HCT116 (cell line): Measurements from ENCODE around the gene ERMARD.

Experiments
- ELF1 ChIP-seq: IDR thresholded peaks from 2 replicates; pipeline ENCODE4 v1.6.1; 2012; ENCODE audit warnings: low read depth, borderline replicate concordance
- EZH2 ChIP-seq: fragments of 200-600 bp; sonication (generic); IDR thresholded peaks from 2 replicates; pipeline ENCODE4 v1.6.1; 2017; ENCODE audit warnings: antibody characterized with exemption, mixed run types
- EZH2phosphoT487 ChIP-seq: fragments of 200-600 bp; IDR thresholded peaks from 2 replicates; pipeline ENCODE4 v1.6.1; 2018; ENCODE audit warnings: antibody characterized with exemption, borderline replicate concordance
- POLR2A ChIP-seq: IDR thresholded peaks from 2 replicates; pipeline ENCODE4 v1.7.0; 2011; ENCODE audit warnings: borderline replicate concordance; ENCODE audit not compliant: insufficient read depth, insufficient read length; ENCODE audit errors: extremely low read depth
- POLR2AphosphoS5 ChIP-seq: IDR thresholded peaks from 2 replicates; pipeline ENCODE4 v1.6.1; 2011; ENCODE audit warnings: mild to moderate bottlenecking, low read depth, low read length, moderate library complexity
- SRF ChIP-seq: IDR thresholded peaks from 2 replicates; pipeline ENCODE4 v1.6.1; 2012; ENCODE audit warnings: low read depth
- TCF7L2 ChIP-seq: IDR thresholded peaks from 2 replicates; pipeline ENCODE4 v1.7.0; 2011; ENCODE audit warnings: borderline replicate concordance, inconsistent platforms; ENCODE audit not compliant: insufficient read depth, insufficient read length; ENCODE audit errors: extremely low read depth
- YY1 ChIP-seq: IDR thresholded peaks from 2 replicates; pipeline ENCODE4 v1.6.1; 2011; ENCODE audit warnings: low read length, low read depth, moderate library complexity, mild to moderate bottlenecking; ENCODE audit not compliant: insufficient replicate concordance; ENCODE audit errors: extremely low read depth
- ZBTB33 ChIP-seq: IDR thresholded peaks from 2 replicates; pipeline ENCODE4 v1.6.1; 2011; ENCODE audit warnings: mild to moderate bottlenecking, low read length, moderate library complexity; ENCODE audit not compliant: insufficient replicate concordance; ENCODE audit errors: extremely low read depth
- TF ChIP-seq, protein P1 (sequence below), 3 experiments: fragments of 200-600 bp in 1 of 3; sonication (generic) in 1 of 3; IDR thresholded peaks in 2 of 3; conservative IDR thresholded peaks in 1 of 3; 2 replicates each; pipeline ENCODE4 v1.5.1; 2012 to 2017; ENCODE audit warnings: low read depth in 2 of 3, low read length in 2 of 3, antibody characterized with exemption in 1 of 3, borderline replicate concordance in 1 of 3, control low read depth in 1 of 3, mild to moderate bottlenecking in 1 of 3, mixed read lengths in 1 of 3, mixed run types in 1 of 3, moderate library complexity in 1 of 3; ENCODE audit not compliant: insufficient read depth in 1 of 3
- TF ChIP-seq, protein P2 (sequence below): IDR thresholded peaks from 2 replicates; pipeline ENCODE4 v1.6.1; 2012
- TF ChIP-seq, protein P3 (sequence below): IDR thresholded peaks from 2 replicates; pipeline ENCODE4 v1.6.1; 2012; ENCODE audit warnings: low read depth

DNA sequence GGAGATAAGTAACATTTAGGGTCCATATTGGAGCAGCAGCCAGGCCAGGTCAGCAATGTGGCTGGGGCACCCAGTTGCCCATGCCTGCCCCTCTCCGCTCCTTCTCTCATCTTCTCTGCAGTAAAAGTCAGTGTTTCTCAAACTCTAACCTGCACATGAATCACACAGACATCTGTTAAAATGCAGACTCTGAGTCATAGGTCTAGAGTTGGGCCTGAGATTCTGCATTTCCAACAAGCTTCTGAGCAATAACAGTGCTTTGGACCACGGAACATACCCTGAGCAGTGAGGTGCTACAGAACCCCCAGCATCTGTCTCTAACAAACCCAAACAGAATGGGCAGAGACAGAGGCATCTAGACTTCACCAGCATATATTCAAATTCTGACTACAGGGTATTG is 37.2 kb upstream of the ERMARD start:
- TF ChIP-seq, protein P1, sequence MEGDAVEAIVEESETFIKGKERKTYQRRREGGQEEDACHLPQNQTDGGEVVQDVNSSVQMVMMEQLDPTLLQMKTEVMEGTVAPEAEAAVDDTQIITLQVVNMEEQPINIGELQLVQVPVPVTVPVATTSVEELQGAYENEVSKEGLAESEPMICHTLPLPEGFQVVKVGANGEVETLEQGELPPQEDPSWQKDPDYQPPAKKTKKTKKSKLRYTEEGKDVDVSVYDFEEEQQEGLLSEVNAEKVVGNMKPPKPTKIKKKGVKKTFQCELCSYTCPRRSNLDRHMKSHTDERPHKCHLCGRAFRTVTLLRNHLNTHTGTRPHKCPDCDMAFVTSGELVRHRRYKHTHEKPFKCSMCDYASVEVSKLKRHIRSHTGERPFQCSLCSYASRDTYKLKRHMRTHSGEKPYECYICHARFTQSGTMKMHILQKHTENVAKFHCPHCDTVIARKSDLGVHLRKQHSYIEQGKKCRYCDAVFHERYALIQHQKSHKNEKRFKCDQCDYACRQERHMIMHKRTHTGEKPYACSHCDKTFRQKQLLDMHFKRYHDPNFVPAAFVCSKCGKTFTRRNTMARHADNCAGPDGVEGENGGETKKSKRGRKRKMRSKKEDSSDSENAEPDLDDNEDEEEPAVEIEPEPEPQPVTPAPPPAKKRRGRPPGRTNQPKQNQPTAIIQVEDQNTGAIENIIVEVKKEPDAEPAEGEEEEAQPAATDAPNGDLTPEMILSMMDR (IDR thresholded peaks at IDR 0.05 in 2 of 3, conservative IDR thresholded peaks at IDR 0.05 in 1 of 3; ENCODE audit: borderline replicate concordance in 1 of 3, insufficient read depth in 1 of 3, low read depth in 2 of 3, low read length in 2 of 3): no peak
- TF ChIP-seq, protein P2, sequence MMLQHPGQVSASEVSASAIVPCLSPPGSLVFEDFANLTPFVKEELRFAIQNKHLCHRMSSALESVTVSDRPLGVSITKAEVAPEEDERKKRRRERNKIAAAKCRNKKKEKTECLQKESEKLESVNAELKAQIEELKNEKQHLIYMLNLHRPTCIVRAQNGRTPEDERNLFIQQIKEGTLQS: no peak
- TF ChIP-seq EZH2 (no peak), POLR2A (no peak), ZBTB33 (no peak), POLR2AphosphoS5 (no peak), TCF7L2 (no peak), YY1 (no peak), EZH2phosphoT487 (no peak), SRF (no peak), ELF1 (no peak)
- TF ChIP-seq, protein P3, sequence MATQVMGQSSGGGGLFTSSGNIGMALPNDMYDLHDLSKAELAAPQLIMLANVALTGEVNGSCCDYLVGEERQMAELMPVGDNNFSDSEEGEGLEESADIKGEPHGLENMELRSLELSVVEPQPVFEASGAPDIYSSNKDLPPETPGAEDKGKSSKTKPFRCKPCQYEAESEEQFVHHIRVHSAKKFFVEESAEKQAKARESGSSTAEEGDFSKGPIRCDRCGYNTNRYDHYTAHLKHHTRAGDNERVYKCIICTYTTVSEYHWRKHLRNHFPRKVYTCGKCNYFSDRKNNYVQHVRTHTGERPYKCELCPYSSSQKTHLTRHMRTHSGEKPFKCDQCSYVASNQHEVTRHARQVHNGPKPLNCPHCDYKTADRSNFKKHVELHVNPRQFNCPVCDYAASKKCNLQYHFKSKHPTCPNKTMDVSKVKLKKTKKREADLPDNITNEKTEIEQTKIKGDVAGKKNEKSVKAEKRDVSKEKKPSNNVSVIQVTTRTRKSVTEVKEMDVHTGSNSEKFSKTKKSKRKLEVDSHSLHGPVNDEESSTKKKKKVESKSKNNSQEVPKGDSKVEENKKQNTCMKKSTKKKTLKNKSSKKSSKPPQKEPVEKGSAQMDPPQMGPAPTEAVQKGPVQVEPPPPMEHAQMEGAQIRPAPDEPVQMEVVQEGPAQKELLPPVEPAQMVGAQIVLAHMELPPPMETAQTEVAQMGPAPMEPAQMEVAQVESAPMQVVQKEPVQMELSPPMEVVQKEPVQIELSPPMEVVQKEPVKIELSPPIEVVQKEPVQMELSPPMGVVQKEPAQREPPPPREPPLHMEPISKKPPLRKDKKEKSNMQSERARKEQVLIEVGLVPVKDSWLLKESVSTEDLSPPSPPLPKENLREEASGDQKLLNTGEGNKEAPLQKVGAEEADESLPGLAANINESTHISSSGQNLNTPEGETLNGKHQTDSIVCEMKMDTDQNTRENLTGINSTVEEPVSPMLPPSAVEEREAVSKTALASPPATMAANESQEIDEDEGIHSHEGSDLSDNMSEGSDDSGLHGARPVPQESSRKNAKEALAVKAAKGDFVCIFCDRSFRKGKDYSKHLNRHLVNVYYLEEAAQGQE: no peak
